OCI-M2 (cell line): ENCODE measurements around the gene TMEM233.

Source experiments
- DNase-seq: peaks from one replicate; lab custom pipeline; 2025; ENCODE audit not compliant: unreplicated experiment; lab: John Stamatoyannopoulos, UW

Gene TMEM233

DNA sequence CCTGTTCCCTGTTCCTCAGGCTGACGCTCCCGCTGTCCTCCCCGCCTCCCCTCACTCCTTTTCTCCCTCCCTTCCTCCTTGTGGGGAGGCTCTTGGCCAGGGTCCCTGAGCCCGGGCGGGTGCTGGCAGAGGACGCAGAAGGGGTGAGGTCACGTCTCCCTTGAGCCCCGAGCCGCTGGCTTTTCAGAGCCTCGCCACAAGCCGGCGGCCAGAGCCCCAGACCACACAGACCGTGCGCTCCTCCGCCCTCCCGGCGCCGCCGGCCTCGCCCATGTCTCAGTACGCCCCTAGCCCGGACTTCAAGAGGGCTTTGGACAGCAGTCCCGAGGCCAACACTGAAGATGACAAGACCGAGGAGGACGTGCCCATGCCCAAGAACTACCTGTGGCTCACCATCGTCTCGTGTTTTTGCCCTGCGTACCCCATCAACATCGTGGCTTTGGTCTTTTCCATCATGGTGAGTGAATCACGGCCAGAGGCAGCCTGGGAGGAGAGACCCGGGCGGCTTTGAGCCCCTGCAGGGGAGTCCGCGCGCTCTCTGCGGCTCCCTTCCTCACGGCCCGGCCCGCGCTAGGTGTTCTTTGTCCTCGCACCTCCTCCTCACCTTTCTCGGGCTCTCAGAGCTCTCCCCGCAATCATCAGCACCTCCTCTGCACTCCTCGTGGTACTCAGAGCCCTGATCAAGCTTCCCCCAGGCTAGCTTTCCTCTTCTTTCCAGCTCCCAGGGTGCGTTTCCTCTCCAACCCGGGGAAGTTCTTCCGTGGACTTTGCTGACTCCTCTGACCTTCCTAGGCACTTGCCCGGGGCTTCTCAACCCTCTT lies at the start of gene TMEM233:
TSS of gene TMEM233 (plus strand) at position 197 of the 821 bp plus-strand sequence. CDS start at position 272, 75 bp downstream.
- no peak for DNase-seq

GRCh38 chr12:119544765-119545625 lies 48.6 kb upstream of the TMEM233 start:
- DNase-seq: peak; percentile 19

GRCh38 chr12:119546340-119546739 lies 47.2 kb upstream of the TMEM233 start:
- no peak for DNase-seq

- DNase-seq: no peak
These were observed 46.6 kb upstream of the TMEM233 start for GRCh38 chr12:119547001-119547400.

GRCh38 chr12:119556854-119557253 lies 36.7 kb upstream of the TMEM233 start:
- DNase-seq: no peak

- DNase-seq: no peak
These were observed 28.2 kb upstream of the TMEM233 start for GRCh38 chr12:119565404-119565803.

GRCh38 chr12:119570771-119571170 lies 22.8 kb upstream of the TMEM233 start:
- DNase-seq: no peak

DNA sequence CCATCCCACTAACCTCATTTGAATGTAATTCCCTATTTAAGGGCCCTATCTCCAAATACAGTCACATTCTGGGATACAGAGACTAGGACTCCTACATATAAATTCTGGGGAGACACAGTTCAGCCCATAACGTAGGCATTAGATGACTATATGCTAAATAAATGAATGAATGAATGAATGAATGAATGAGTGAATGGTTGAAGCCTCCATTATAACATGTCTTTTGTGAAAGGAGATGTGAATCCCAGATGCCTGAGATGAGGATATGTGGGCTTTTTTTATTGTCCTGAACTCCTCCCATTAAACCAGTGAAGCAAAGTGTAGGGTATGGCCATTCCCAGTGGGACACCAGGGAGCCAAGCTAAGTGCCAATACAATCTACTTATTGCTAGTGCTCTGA lies 20.5 kb upstream of the TMEM233 start:
- DNase-seq: no peak

GRCh38 chr12:119574255-119574654 lies 19.3 kb upstream of the TMEM233 start:
- no peak for DNase-seq

GRCh38 chr12:119576118-119576810 lies 17.3 kb upstream of the TMEM233 start:
- no peak for DNase-seq

DNA sequence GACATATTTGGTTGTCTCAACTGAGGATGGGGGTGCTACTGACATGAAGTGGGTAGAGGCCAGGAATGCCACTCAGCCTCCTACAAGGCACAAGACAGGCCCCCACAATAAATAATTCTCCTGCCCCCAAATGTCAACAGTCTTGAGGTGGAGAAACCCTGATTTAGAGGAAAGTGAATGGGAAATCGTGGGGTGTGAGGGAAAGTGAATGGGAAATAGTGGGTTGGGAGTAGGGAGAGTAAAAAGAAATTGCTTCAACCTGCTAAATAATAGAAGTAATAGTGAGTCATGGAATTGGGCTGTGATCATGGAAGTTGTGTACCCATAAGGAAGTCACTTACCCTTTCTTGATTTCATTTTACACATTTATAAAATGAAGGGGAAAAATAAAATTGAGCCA lies 16.7 kb upstream of the TMEM233 start:
- no peak for DNase-seq

GRCh38 chr12:119578112-119578511 lies 15.5 kb upstream of the TMEM233 start:
- no peak for DNase-seq

DNA sequence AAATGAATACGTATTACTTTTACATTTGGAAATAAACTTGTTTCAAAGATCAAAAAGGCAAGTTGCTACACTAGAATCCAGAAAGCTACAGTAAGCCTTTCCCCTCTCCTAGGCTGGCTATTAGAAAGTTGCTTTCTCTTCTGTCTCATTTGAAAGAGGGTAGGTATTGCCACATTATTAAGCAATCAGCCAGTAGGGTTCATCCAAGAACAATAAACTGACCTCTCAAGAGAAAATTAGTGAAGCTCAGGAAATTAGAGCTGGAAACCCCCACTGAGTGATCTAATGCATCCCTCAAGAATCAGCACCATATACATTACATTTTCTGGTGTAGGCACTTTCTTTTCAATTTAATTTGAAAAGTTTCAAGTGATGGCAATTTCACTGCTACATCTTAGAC lies 4.5 kb upstream of the TMEM233 start:
- DNase-seq: no peak

- DNase-seq: no peak
These were observed 3.9 kb upstream of the TMEM233 start for GRCh38 chr12:119589634-119590033.

DNA sequence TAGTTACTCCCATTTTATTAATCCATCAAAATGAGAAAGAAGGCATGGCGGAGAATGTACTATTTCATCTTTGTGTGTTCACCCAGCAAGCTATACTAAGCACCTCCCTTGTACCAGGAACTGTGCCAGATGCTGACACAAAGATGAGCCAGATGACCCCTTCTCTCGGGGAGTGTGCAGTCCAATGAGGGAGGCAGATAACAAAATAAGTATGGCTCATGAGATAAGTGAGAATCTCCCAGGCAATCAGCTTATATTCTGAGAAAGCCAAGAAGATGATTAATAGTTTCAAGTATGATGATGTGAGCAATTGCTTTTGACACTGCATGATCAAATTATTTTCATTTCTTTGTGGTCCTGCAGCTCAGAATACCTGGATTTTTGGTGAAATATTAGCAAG lies 1.3 kb upstream of the TMEM233 start:
- DNase-seq: no peak

GRCh38 chr12:119594399-119594730 lies 791 bp downstream of the TMEM233 start:
- DNase-seq: no peak

DNA sequence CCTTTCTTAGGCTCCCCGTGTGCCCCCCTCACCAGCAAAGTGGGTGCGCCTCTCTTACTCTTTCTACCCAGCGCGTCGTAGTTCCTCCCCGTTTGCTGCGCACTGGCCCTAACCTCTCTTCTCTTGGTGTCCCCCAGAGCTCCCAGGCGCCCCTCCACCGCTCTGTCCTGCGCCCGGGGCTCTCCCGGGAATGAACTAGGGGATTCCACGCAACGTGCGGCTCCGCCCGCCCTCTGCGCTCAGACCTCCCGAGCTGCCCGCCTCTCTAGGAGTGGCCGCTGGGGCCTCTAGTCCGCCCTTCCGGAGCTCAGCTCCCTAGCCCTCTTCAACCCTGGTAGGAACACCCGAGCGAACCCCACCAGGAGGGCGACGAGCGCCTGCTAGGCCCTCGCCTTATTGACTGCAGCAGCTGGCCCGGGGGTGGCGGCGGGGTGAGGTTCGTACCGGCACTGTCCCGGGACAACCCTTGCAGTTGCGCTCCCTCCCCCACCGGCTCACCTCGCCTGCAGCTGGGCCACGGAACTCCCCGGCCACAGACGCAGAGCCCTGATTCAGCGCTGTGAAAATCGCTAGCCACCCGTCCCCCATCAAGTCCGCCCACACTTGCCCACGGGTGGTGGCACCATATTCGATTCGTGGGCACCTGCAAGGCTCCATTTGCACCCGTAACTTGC lies 1.3 kb downstream of the TMEM233 start:
- no peak for DNase-seq

GRCh38 chr12:119598159-119598558 lies 4.6 kb downstream of the TMEM233 start:
- no peak for DNase-seq

- DNase-seq: no peak
These were observed 8.5 kb downstream of the TMEM233 start for GRCh38 chr12:119601877-119602733.

DNA sequence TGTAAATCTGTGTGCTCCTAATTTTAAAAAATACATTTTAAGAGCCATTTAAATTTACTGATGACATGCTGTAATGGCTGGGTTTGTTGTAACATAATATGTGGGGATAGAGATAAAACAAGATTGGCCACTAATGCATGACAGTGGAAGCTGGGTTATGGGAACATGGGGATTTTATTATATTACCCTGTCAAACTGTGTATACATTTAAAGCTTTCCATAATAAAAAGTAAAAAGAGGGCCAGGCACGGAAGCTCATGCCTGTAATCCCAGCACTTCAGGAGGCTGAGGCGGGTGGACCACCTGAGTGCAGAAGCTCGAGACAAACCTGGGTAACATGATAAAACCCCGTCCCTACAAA lies 9.1 kb downstream of the TMEM233 start:
- DNase-seq: no peak
